Trophoblast cell (in vitro differentiated cells and primary cell): ENCODE measurements around the gene DHFR.

Experiments
- DNase-seq, 2 donors: peaks; one replicate each; pipeline ENCODE4 v3.0.0-alpha.2; 2016
- H2AFZ ChIP-seq: 2 replicates; pipeline ENCODE4 v1.6.1; 2013; ENCODE audit warnings: low read length, moderate library complexity, mild to moderate bottlenecking; ENCODE audit not compliant: insufficient read depth, poor library complexity
- H2AK5ac ChIP-seq: 2 replicates; pipeline ENCODE4 v1.6.1; 2013; ENCODE audit warnings: mild to moderate bottlenecking, low read length
- H2BK120ac ChIP-seq: 2 replicates; pipeline ENCODE4 v1.6.1; 2013; ENCODE audit warnings: low read length, mild to moderate bottlenecking, moderate library complexity; ENCODE audit not compliant: insufficient read depth, poor library complexity
- H2BK12ac ChIP-seq: 2 replicates; pipeline ENCODE4 v1.6.1; 2013; ENCODE audit warnings: mild to moderate bottlenecking, low read length, moderate library complexity
- H2BK5ac ChIP-seq: 2 replicates; pipeline ENCODE4 v1.6.1; 2013; ENCODE audit warnings: low read length, low read depth, moderate library complexity, mild to moderate bottlenecking; ENCODE audit not compliant: poor library complexity
- H3K14ac ChIP-seq: 2 replicates; pipeline ENCODE4 v1.6.1; 2013; ENCODE audit warnings: mild to moderate bottlenecking, low read length
- H3K18ac ChIP-seq: 2 replicates; pipeline ENCODE4 v1.6.1; 2013; ENCODE audit warnings: mild to moderate bottlenecking, low read length
- H3K23ac ChIP-seq: 2 replicates; pipeline ENCODE4 v1.6.1; 2013; ENCODE audit warnings: low read length
- H3K27ac ChIP-seq: 2 replicates; pipeline ENCODE4 v1.5.1; 2013; ENCODE audit warnings: low read depth, mild to moderate bottlenecking, inconsistent platforms, low read length, moderate library complexity
- H3K27me3 ChIP-seq: 2 replicates; pipeline ENCODE4 v1.6.1; 2013; ENCODE audit warnings: inconsistent platforms, mild to moderate bottlenecking, low read length, moderate library complexity; ENCODE audit not compliant: insufficient read depth
- H3K36me3 ChIP-seq, 2 experiments: 1 replicate in 1 of 2; 2 replicates in 1 of 2; pipeline ENCODE4 v1.6.1; 2013; ENCODE audit warnings: low read length in 2 of 2, mild to moderate bottlenecking in 2 of 2, moderate library complexity in 1 of 2; ENCODE audit not compliant: insufficient read depth in 2 of 2, control insufficient read depth in 1 of 2
- H3K4ac ChIP-seq: 2 replicates; pipeline ENCODE4 v1.6.1; 2013; ENCODE audit warnings: low read depth, mild to moderate bottlenecking, low read length, moderate library complexity
- H3K4me1 ChIP-seq, 2 experiments: 1 replicate in 1 of 2; 2 replicates in 1 of 2; pipeline ENCODE4 v1.6.1; 2013; ENCODE audit warnings: low read length in 2 of 2, mild to moderate bottlenecking in 2 of 2, moderate library complexity in 1 of 2; ENCODE audit not compliant: insufficient read depth in 2 of 2, control insufficient read depth in 1 of 2
- H3K4me2 ChIP-seq: 2 replicates; pipeline ENCODE4 v1.6.1; 2013; ENCODE audit warnings: inconsistent platforms, mild to moderate bottlenecking, low read length, moderate library complexity
- H3K4me3 ChIP-seq: 2 replicates; pipeline ENCODE4 v1.5.1; 2013; ENCODE audit warnings: mild to moderate bottlenecking, low read depth, low read length, inconsistent platforms
- H3K79me1 ChIP-seq: one replicate; pipeline ENCODE4 v1.6.1; 2013; ENCODE audit warnings: low read length
- H3K79me2 ChIP-seq: 2 replicates; pipeline ENCODE4 v1.6.1; 2013; ENCODE audit warnings: low read length, mild to moderate bottlenecking; ENCODE audit not compliant: control insufficient read depth, insufficient read depth, poor library complexity
- H3K9ac ChIP-seq: 2 replicates; pipeline ENCODE4 v1.6.1; 2013; ENCODE audit warnings: mild to moderate bottlenecking, low read length
- H3K9me3 ChIP-seq: 2 replicates; pipeline ENCODE4 v1.6.1; 2013; ENCODE audit warnings: low read depth, mild to moderate bottlenecking, control low read depth, inconsistent platforms, low read length; ENCODE audit not compliant: insufficient read depth
- H4K12ac ChIP-seq: 2 replicates; pipeline ENCODE4 v1.6.1; 2013; ENCODE audit warnings: low read depth, mild to moderate bottlenecking, low read length, moderate library complexity
- H4K8ac ChIP-seq: 2 replicates; pipeline ENCODE4 v1.6.1; 2013; ENCODE audit warnings: low read depth, mild to moderate bottlenecking, low read length, moderate library complexity
- H4K91ac ChIP-seq: one replicate; pipeline ENCODE4 v1.6.1; 2013; ENCODE audit warnings: low read depth, mild to moderate bottlenecking, low read length, moderate library complexity
- WGBS: extraction: QIAGEN DNeasy Blood & Tissue Kit; methylation state at CpG from one replicate; pipeline ENCODE4 v1.1.7; 2013; ENCODE audit warnings: missing lambda C conversion rate; ENCODE audit not compliant: insufficient read length, insufficient coverage; ENCODE audit errors: extremely low coverage; 5-methylcytosine and 5-hydroxymethylcytosine counted together

DHFR gene

DNA sequence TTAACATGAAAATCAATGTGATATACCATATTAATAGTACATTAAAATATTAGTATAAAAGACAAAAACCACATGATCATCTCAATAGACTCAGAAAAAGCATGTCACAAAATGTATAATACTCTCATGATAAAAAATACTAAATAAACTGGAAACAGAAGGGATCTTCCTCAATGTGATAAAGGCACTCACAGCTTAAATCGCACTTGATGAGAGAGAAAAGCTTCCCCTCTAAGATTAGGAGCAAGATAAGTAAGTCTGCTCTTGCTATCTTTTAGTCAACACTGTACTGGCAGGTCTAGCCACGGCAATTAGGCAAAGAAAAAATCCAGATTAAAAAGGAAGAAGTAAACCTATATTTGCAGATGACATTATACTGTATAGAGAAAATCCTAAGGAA is 22.1 kb downstream of the DHFR start:
- Histone ChIP-seq H3K9ac (no peak overlapping the region), H4K12ac (no peak overlapping the region), H3K23ac (no peak overlapping the region), H3K4me1 (no peaks in the 10 kb centered on the region), H2BK12ac (no peak overlapping the region), H3K14ac (no peak overlapping the region), H4K8ac (no peak overlapping the region), H2AK5ac (no peak overlapping the region), H3K79me1 (no peaks in the 10 kb centered on the region), H3K79me2 (no peaks in the 10 kb centered on the region), H2AFZ (no peak overlapping the region), H3K36me3 (peaks cover 5 to 10% of the 10 kb centered on the region in 2 experiments), H2BK5ac (no peak overlapping the region), H2BK120ac (no peak overlapping the region), H3K18ac (no peak overlapping the region), H3K4ac (no peak overlapping the region), H3K9me3 (no peaks in the 10 kb centered on the region), H3K4me2 (no peak overlapping the region), H3K27ac (no peak overlapping the region), H4K91ac (no peak overlapping the region), H3K27me3 (no peaks in the 10 kb centered on the region), H3K4me3 (no peak overlapping the region)
- no peak for DNase-seq
- WGBS: no CpG with 5 or more reads among the region's 2 CpGs

DNA sequence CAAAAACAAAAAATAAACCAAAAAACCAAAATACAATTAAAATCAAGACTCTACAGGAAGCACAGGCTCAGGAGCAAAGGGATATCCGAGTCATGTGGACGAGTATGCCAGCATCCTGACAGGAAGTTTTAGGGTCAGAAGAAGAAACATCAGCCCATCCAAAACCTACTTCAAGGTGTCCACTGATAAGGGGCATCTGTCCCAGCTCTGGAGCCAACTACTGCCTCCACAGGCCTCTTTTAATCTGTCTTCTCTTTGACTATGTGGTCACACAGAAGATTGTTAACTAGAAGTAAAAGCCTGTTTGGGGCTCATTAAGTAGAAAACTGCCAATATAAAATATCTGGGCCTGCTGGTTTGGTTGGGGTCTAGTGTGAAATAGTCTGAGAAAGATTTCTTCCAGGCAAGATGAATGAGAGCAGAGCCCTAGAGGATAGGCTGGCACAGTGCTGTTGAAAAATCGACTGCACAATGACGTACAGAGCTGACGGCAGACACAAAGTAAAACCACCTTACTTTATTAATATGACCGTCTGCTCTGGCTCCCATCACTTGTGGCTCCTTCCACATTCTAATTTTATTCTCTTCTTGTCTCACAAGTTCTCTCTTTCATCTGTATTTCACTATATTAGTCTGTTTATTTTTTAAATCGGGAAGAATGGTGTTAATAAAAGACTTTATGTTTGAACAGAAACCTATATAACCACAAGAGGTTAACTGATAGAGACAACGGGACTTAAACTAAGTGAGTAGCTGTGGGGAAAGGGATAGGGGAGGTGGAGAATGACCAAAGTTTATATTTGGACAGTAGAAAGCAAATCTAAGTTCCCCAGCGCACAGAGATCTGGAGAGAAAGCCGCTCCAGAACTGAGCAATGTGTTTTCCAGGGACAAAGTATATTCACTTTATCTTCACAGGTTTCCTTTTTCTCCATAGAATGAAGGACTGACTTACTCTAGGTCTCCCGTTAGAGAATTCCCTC is 23.2 kb downstream of the DHFR start:
- no CpG with 5 or more reads among the region's 11 CpGs for WGBS
- Histone ChIP-seq H3K27ac (no peak overlapping the region), H4K8ac (no peak overlapping the region), H3K79me2 (no peaks in the 10 kb centered on the region), H2BK120ac (no peak overlapping the region), H3K9me3 (no peaks in the 10 kb centered on the region), H3K36me3 (peaks cover 5 to 10% of the 10 kb centered on the region in 2 experiments), H3K23ac (no peak overlapping the region), H2BK12ac (no peak overlapping the region), H2AK5ac (no peak overlapping the region), H4K91ac (no peak overlapping the region), H3K9ac (no peak overlapping the region), H3K18ac (no peak overlapping the region), H2AFZ (no peak overlapping the region), H2BK5ac (no peak overlapping the region), H3K4ac (no peak overlapping the region), H3K4me1 (no peaks in the 10 kb centered on the region), H3K4me2 (no peak overlapping the region), H3K27me3 (no peaks in the 10 kb centered on the region), H3K14ac (no peak overlapping the region), H4K12ac (no peak overlapping the region), H3K79me1 (no peaks in the 10 kb centered on the region), H3K4me3 (no peak overlapping the region)
- DNase-seq: no peak

- Histone ChIP-seq H2AK5ac (no peak overlapping the region), H3K4me1 (no peaks in the 10 kb centered on the region), H3K79me2 (no peaks in the 10 kb centered on the region), H3K36me3 (peaks cover 5 to 9% of the 10 kb centered on the region in 2 experiments), H3K27ac (no peak overlapping the region), H2BK5ac (no peak overlapping the region), H3K79me1 (no peaks in the 10 kb centered on the region), H3K9me3 (no peaks in the 10 kb centered on the region), H3K4me3 (no peak overlapping the region), H3K18ac (no peak overlapping the region), H3K4ac (no peak overlapping the region), H3K27me3 (no peaks in the 10 kb centered on the region), H4K91ac (no peak overlapping the region), H2AFZ (no peak overlapping the region), H2BK120ac (no peak overlapping the region), H3K9ac (no peak overlapping the region), H2BK12ac (no peak overlapping the region), H4K8ac (no peak overlapping the region), H3K23ac (no peak overlapping the region), H4K12ac (no peak overlapping the region), H3K4me2 (no peak overlapping the region), H3K14ac (no peak overlapping the region)
- no peak for DNase-seq
Measured at GRCh38 chr5:80629281-80629680, 25.5 kb downstream of the DHFR start.

DNA sequence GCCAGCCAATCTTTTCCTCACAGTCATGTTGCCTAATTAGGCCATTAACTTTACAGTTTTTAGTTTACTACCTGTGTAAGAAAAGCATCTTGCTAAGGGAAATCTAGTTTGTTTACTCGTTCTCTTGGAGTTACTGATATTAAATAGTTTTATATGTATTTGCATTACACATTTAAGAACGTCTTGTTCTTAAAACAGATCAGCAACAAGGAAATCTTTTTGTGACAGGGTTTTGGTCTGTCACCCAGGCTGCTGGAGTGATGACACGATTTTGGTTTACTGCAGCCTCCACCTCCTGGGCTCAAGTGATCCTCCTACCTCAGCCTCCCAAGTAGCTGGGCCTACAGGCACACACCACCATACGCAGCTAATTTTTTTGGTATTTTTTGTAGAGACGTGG is 29.6 kb downstream of the DHFR start:
- WGBS: no CpG with 5 or more reads among the region's 5 CpGs
- Histone ChIP-seq H3K18ac (no peak overlapping the region), H2BK5ac (no peak overlapping the region), H3K36me3 (peaks cover 0 to 7% of the 10 kb centered on the region in 2 experiments), H3K4me2 (no peak overlapping the region), H3K4me1 (peaks cover 0 to 1% of the 10 kb centered on the region in 2 experiments), H3K4ac (no peak overlapping the region), H3K23ac (no peak overlapping the region), H2BK120ac (no peak overlapping the region), H3K79me2 (no peaks in the 10 kb centered on the region), H3K9me3 (no peaks in the 10 kb centered on the region), H2AK5ac (no peak overlapping the region), H3K79me1 (no peaks in the 10 kb centered on the region), H3K4me3 (no peak overlapping the region), H4K8ac (no peak overlapping the region), H4K12ac (no peak overlapping the region), H3K14ac (no peak overlapping the region), H3K9ac (no peak overlapping the region), H4K91ac (no peak overlapping the region), H3K27me3 (no peaks in the 10 kb centered on the region), H3K27ac (no peak overlapping the region), H2BK12ac (no peak overlapping the region), H2AFZ (no peak overlapping the region)
- no peak for DNase-seq
